ENCODE data around the gene DLGAP4.

DNA sequence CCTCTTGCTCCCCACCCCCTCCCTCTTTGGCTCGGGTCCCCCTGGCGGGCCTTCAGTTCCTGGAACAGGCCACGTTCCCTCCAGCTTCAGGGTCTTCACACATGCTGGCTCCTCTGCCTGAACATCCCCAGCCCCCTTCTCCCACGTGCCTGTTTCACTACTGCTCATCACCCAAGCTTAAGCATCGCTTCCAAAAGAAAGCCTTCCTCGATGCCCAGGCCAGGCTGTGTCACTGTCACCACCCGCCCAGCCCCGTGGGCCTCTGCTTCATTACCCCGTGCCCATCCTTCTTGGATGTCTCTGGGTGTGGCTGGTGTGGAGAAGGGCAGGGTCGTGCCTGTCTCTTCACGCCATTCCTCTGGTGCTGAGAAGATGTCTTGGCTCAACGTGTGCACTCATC, 2.8 kb downstream of the DLGAP4 start:
- TF ChIP-seq SPI1 (IDR thresholded peaks at IDR 0.05; ENCODE audit: borderline replicate concordance, low read depth), result no peak
- TF ChIP-seq, protein P1, sequence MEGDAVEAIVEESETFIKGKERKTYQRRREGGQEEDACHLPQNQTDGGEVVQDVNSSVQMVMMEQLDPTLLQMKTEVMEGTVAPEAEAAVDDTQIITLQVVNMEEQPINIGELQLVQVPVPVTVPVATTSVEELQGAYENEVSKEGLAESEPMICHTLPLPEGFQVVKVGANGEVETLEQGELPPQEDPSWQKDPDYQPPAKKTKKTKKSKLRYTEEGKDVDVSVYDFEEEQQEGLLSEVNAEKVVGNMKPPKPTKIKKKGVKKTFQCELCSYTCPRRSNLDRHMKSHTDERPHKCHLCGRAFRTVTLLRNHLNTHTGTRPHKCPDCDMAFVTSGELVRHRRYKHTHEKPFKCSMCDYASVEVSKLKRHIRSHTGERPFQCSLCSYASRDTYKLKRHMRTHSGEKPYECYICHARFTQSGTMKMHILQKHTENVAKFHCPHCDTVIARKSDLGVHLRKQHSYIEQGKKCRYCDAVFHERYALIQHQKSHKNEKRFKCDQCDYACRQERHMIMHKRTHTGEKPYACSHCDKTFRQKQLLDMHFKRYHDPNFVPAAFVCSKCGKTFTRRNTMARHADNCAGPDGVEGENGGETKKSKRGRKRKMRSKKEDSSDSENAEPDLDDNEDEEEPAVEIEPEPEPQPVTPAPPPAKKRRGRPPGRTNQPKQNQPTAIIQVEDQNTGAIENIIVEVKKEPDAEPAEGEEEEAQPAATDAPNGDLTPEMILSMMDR (IDR thresholded peaks at IDR 0.05; ENCODE audit: insufficient read depth, low read length), result no peak
- TF ChIP-seq, protein P2, sequence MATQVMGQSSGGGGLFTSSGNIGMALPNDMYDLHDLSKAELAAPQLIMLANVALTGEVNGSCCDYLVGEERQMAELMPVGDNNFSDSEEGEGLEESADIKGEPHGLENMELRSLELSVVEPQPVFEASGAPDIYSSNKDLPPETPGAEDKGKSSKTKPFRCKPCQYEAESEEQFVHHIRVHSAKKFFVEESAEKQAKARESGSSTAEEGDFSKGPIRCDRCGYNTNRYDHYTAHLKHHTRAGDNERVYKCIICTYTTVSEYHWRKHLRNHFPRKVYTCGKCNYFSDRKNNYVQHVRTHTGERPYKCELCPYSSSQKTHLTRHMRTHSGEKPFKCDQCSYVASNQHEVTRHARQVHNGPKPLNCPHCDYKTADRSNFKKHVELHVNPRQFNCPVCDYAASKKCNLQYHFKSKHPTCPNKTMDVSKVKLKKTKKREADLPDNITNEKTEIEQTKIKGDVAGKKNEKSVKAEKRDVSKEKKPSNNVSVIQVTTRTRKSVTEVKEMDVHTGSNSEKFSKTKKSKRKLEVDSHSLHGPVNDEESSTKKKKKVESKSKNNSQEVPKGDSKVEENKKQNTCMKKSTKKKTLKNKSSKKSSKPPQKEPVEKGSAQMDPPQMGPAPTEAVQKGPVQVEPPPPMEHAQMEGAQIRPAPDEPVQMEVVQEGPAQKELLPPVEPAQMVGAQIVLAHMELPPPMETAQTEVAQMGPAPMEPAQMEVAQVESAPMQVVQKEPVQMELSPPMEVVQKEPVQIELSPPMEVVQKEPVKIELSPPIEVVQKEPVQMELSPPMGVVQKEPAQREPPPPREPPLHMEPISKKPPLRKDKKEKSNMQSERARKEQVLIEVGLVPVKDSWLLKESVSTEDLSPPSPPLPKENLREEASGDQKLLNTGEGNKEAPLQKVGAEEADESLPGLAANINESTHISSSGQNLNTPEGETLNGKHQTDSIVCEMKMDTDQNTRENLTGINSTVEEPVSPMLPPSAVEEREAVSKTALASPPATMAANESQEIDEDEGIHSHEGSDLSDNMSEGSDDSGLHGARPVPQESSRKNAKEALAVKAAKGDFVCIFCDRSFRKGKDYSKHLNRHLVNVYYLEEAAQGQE (IDR thresholded peaks at IDR 0.05; ENCODE audit: insufficient replicate concordance, low read depth), result no peak
- TF ChIP-seq POLR2AphosphoS5 (IDR thresholded peaks at IDR 0.05; ENCODE audit: low read depth), result no peak
- no peak for TF ChIP-seq GABPA (IDR thresholded peaks at IDR 0.05; ENCODE audit: low read depth)
